IMR-90 (cell line): Measurements from ENCODE around the gene ASB7.

Experiments used
- BHLHE40 ChIP-seq: fragments of 150-350 bp; IDR thresholded peaks from 2 replicates; pipeline ENCODE4 v1.6.1; 2016; ENCODE audit warnings: mild to moderate bottlenecking, low read depth, low read length
- CEBPB ChIP-seq: IDR thresholded peaks from 2 replicates; pipeline ENCODE4 v1.6.1; 2012; ENCODE audit warnings: low read depth, low read length, improper control_type of control experiment
- CHD1 ChIP-seq: IDR thresholded peaks from 2 replicates; pipeline ENCODE4 v1.6.1; 2012; ENCODE audit warnings: low read depth, low read length, improper control_type of control experiment
- CTCF ChIP-seq: conservative IDR thresholded peaks from 2 replicates; pipeline ENCODE4 v1.5.1; 2012; ENCODE audit warnings: mild to moderate bottlenecking, low read depth, low read length, improper control_type of control experiment
- ELK1 ChIP-seq: fragments of 150-350 bp; IDR thresholded peaks from 2 replicates; pipeline ENCODE4 v1.6.1; 2016; ENCODE audit warnings: low read depth, mild to moderate bottlenecking, low read length, moderate library complexity, borderline replicate concordance
- FOS ChIP-seq: fragments of 150-350 bp; IDR thresholded peaks from 2 replicates; pipeline ENCODE4 v1.6.1; 2016; ENCODE audit warnings: low read depth, low read length
- MAFK ChIP-seq: IDR thresholded peaks from 2 replicates; pipeline ENCODE4 v1.6.1; 2012; ENCODE audit warnings: low read depth, low read length, improper control_type of control experiment
- MAZ ChIP-seq: IDR thresholded peaks from 2 replicates; pipeline ENCODE4 v1.6.1; 2012; ENCODE audit warnings: low read depth, mild to moderate bottlenecking, low read length, improper control_type of control experiment, moderate library complexity, borderline replicate concordance
- MXI1 ChIP-seq: IDR thresholded peaks from 2 replicates; pipeline ENCODE4 v1.6.1; 2012; ENCODE audit warnings: low read depth, mild to moderate bottlenecking, low read length, moderate library complexity, borderline replicate concordance
- POLR2A ChIP-seq: IDR thresholded peaks from 2 replicates; pipeline ENCODE4 v1.6.1; 2012; ENCODE audit warnings: mild to moderate bottlenecking, low read depth, low read length
- RAD21 ChIP-seq: IDR thresholded peaks from 2 replicates; pipeline ENCODE4 v1.6.1; 2012; ENCODE audit warnings: low read length, improper control_type of control experiment
- RFX5 ChIP-seq: IDR thresholded peaks from 2 replicates; pipeline ENCODE4 v1.8.0; 2012; ENCODE audit warnings: low read depth, mild to moderate bottlenecking, low read length, moderate library complexity
- SMC3 ChIP-seq: fragments of 150-350 bp; IDR thresholded peaks from 2 replicates; pipeline ENCODE4 v1.6.1; 2016; ENCODE audit warnings: low read depth, mild to moderate bottlenecking, antibody characterized with exemption, low read length, moderate library complexity
- USF2 ChIP-seq: fragments of 150-350 bp; IDR thresholded peaks from 2 replicates; pipeline ENCODE4 v1.6.1; 2017; ENCODE audit warnings: mild to moderate bottlenecking, antibody characterized with exemption, low read length, low read depth

GRCh38 chr15:100635406-100636071 is 33.1 kb downstream of the ASB7 start:
- TF ChIP-seq CTCF (no peak), CEBPB (no peak), MXI1 (no peak), RFX5 (no peak), POLR2A (no peak), CHD1 (no peak), MAZ (no peak), MAFK (no peak), RAD21 (no peak), FOS (no peak), SMC3 (no peak), ELK1 (no peak), USF2 (no peak), BHLHE40 (no peak)
